Spinal cord (tissue), 10 donors: ENCODE results near the gene TMEM94. TPM values are rescaled to one million over a fixed set of nuclear protein-coding genes. Genes with fewer than 3 reads are reported as not detected.
"Not testable (repeated sequence)": the region's sequence is repeated elsewhere in the genome, so short reads cannot be mapped to it uniquely, and the experiment has no call there.

Experiments
- DNase-seq, 6 donors: peaks; one replicate each; pipeline versions ENCODE4 v3.0.0 to v3.0.0-alpha.2; 2013 to 2015; ENCODE audit warnings: low spot score in 6 of 6, low read depth in 4 of 6
- H3K27ac ChIP-seq: one replicate; pipeline ENCODE4 v1.5.1; 2013; ENCODE audit warnings: low read depth, low read length, control low read depth
- H3K27me3 ChIP-seq: one replicate; pipeline ENCODE4 v1.6.1; 2013; ENCODE audit warnings: low read length; ENCODE audit not compliant: control insufficient read depth, insufficient read depth
- H3K36me3 ChIP-seq: one replicate; pipeline ENCODE4 v1.6.1; 2013; ENCODE audit warnings: low read length; ENCODE audit not compliant: control insufficient read depth, insufficient read depth
- H3K4me1 ChIP-seq: one replicate; pipeline ENCODE4 v1.6.1; 2013; ENCODE audit warnings: low read length; ENCODE audit not compliant: control insufficient read depth, insufficient read depth
- H3K4me3 ChIP-seq: one replicate; pipeline ENCODE4 v1.5.1; 2013; ENCODE audit warnings: low read depth, low read length, control low read depth
- H3K9me3 ChIP-seq: one replicate; pipeline ENCODE4 v1.6.1; 2013; ENCODE audit warnings: low read length; ENCODE audit not compliant: control insufficient read depth, insufficient read depth
- WGBS: methylation state at CpG from one replicate; pipeline ENCODE4 v1.1.5; 2013; ENCODE audit warnings: missing lambda C conversion rate; ENCODE audit not compliant: insufficient coverage; 5-methylcytosine and 5-hydroxymethylcytosine counted together
- polyA plus RNA-seq, 2 donors: library from polyadenylated mRNA; unstranded; fragments of 120-200 nt; gene quantifications; one replicate each; pipeline ENCODE4 v1.2.1, GENCODE V29; 2013; ENCODE audit not compliant: insufficient read length in 2 of 2
- total RNA-seq, 2 donors: library from RNA; depleted of rRNA in 1 of 2; stranded (reverse); fragments of 120-200 nt in 1 of 2; fragments of >200 nt in 1 of 2; gene quantifications; one replicate each; pipeline versions ENCODE4 v1.2.3 to v1.2.4, GENCODE V29; 2013 to 2014
- donor health status: healthy.

TMEM94 gene
- total and polyA plus RNA-seq, 4 donors: 23.2 to 120 (median 82.4) TPM

DNA sequence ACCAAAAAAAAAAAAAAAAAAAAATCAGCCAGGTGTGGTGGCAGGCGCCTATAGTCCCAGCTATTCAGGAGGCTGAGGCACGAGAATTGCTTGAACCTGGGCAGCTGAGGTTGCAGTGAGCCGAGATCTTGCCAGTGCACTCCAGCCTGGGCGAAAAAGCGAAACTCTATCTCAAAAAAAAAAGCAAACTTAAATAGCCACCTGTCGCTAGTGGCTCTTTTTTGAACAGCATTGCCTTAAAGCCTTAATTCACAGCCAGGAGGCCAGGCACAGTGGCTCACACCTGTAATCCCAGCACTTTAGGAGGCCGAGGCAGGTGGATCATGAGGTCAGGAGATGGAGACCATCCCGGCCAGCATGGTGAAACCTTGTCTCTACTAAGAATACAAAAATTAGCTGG is 64.0 kb downstream of the TMEM94 start:
- not testable (repeated sequence) for H3K27ac ChIP-seq, DNase-seq, H3K27me3 ChIP-seq, H3K4me3 ChIP-seq, H3K9me3 ChIP-seq
- WGBS: 96% methylated on average over 6 of the region's 8 CpGs
- H3K4me1 ChIP-seq: peaks cover 25% of the 10 kb centered on the region
- peaks cover 47% of the 10 kb centered on the region for H3K36me3 ChIP-seq

DNA sequence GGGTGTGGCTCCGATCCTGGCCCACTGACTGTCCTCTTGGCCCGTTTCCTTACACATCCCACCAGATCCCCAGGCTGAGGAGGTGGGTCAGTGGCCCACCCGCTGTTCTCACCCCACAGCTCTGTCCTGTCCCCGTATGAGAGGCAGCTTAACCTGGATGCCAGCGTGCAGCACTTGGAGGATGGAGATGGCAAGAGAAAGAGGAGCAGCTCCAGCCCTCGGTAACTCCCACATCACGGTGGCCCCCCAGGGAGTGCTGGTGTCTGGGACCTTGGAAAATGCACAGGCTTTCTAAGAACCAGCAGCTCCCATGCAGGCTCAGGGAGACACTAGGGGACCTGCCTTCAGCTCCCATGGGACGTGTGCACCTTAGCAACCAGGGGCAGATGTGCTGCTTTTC is 64.9 kb downstream of the TMEM94 start:
- Histone ChIP-seq H3K4me1 (peaks cover 23% of the 10 kb centered on the region), H3K27me3 (peaks cover 2% of the 10 kb centered on the region), H3K9me3 (no peaks in the 10 kb centered on the region), H3K4me3 (no peak overlapping the region), H3K27ac (no peak overlapping the region), H3K36me3 (peaks cover 47% of the 10 kb centered on the region)
- DNase-seq: no peak
- 89% methylated on average over 8 of the region's 8 CpGs for WGBS

DNA sequence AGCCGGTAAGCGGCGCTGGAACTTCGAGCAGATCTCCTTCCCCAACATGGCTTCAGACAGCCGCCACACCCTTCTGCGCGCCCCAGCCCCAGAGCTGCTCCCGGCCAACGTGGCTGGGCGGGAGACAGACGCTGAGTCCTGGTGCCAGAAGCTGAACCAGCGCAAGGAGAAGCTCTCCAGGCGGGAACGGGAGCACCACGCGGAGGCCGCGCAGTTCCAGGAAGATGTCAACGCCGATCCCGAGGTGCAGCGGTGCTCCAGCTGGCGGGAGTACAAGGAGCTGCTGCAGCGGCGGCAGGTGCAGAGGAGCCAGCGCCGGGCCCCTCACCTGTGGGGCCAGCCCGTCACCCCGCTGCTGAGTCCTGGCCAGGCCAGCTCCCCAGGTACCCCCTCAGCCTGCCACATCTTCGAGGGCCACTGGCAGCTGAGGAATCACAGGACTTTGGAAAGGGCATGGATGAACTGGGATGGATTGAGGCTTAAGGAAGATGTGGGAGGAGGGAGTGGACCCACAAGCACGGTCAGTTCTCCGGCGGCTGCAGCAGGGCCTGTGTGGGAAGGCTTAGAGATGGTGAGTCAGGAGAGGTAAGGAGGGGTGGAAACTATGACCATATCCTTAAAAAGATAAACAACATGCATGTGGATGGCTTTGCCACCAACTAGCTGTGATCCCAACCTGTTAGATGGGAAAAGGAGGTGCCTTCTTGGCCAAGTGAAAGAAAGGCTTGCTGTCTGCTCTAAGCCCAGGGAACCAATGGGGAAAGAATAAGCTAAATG is 65.7 kb downstream of the TMEM94 start:
- peaks cover 5% of the 10 kb centered on the region for H3K27me3 ChIP-seq
- no peaks in the 10 kb centered on the region for H3K9me3 ChIP-seq
- H3K36me3 ChIP-seq: peaks cover 47% of the 10 kb centered on the region
- 94% methylated on average over 28 of the region's 33 CpGs for WGBS
- no peak for DNase-seq
- H3K4me1 ChIP-seq: peaks cover 23% of the 10 kb centered on the region
- H3K27ac ChIP-seq: no peak overlapping the region
- H3K4me3 ChIP-seq: no peak overlapping the region

DNA sequence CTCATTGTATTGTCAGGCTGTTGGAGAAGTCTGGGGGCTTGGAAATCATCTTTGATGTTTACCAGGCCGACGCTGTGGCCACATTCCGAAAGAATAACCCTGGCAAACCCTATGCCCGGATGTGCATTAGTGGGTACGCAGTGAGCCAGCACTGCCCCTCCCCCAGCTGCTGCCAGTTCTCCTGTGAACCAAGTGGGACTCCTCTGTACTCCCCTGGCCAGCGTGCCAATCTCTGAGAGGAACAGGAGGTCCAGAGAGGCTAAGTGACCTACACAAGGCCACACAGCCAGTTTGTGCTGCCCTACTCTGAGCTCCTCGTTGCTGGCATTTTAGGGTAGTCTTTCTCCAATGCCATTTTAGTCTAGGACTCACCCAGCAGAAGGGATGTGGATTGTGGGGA is 67.2 kb downstream of the TMEM94 start:
- WGBS: 94% methylated on average over 6 of the region's 7 CpGs
- Histone ChIP-seq H3K36me3 (peaks cover 47% of the 10 kb centered on the region), H3K9me3 (no peaks in the 10 kb centered on the region), H3K4me1 (peaks cover 16% of the 10 kb centered on the region), H3K27me3 (peaks cover 5% of the 10 kb centered on the region), H3K4me3 (no peak overlapping the region), H3K27ac (no peak overlapping the region)
- no peak for DNase-seq

DNA sequence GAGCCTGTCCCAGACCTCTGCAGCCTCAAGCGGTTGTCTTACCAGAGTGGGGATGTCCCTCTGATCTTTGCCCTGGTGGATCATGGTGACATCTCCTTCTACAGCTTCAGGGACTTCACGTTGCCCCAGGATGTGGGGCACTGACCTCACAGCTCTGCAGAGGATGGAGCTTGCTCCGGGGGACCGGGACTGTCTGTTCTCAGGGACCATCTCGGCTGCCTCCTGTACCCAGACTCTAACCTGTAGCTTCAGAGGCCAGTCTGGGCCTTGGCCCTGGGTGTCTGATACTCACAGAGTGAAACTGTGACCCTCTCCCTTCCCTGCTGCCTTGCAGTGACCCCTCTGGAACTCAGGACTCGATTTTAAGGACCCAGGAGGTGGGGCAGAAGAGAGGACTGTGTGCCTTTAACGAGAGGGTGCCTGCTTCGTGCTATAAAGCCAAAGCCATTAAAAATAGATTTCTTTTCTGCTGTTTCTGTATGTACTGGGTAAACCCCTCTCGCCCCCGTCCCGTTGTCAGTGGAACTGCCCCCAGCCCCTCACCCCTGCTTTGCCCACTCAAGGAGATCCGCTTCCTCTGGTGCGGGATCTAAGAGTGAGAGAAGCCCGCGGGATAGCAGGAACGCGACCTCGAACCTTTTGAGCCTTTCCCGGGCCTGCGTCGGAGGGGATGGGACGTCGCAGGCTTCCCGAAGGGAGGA is 68.0 kb downstream of the TMEM94 start:
- no peak overlapping the region for H3K27ac ChIP-seq
- 39% methylated on average over 20 of the region's 24 CpGs for WGBS
- DNase-seq: no peak
- H3K27me3 ChIP-seq: peaks cover 5% of the 10 kb centered on the region
- H3K4me1 ChIP-seq: peaks cover 16% of the 10 kb centered on the region
- peak overlapping the region; percentile 50 for H3K4me3 ChIP-seq
- no peaks in the 10 kb centered on the region for H3K9me3 ChIP-seq
- H3K36me3 ChIP-seq: peaks cover 41% of the 10 kb centered on the region

DNA sequence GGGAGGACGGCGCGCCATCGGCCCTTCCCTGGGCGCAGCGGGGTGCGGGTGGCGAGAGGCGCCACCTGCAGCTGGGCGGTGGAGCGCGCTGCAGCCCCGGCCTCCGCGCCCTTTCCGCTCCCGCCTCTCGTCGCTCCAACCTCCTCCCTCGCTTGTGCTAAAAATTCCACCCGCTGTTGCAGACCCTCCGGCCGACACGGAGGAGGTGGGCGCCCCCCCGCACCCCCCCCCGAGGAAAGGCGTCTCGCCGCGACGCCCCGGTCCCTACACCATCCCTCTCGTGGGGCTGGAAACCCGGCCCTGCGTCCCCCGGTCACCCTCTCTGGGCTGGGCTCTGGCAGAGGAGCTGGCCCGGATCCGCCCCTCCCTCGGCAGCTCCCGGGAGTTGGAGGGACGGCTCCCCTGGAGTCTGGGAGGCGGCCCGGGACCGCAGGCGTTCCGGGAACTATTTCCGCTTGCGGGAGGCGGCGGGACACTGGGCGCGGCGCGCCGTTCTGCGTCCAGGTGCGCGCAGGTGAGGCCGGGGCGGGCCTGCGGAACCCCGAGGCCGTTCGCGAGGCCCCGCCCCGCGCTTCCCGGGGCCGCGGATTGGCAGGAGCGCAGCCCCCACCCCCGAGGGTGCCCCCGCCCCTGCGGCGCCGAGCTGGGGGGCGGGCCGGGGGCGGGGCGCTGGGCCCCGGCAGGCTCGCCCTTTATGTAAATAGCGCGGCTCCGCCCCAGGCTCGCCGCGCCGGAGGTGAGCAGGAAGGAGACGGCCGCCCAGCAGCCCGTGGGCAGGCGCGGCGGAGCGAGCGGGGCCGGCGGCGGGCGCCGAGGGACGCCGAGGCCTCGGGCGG is 68.8 kb downstream of the TMEM94 start, which contains the start of gene LLGL2:
Gene LLGL2 (plus strand): TSS at position 728 of the 836 bp plus-strand sequence. CDS start 17,730 bp downstream, outside the sequence.
- H3K27me3 ChIP-seq: peaks cover 5% of the 10 kb centered on the region
- WGBS: 2% methylated on average over 96 of the region's 108 CpGs
- H3K9me3 ChIP-seq: no peaks in the 10 kb centered on the region
- peaks cover 16% of the 10 kb centered on the region for H3K4me1 ChIP-seq
- no peak within 1 kb of the TSS for H3K27ac ChIP-seq
- DNase-seq: peak in 2 of 6 donors; percentile 67 to 77
- H3K36me3 ChIP-seq: peaks cover 34% of the 10 kb centered on the region
- peak within 1 kb of the TSS; percentile 50 for H3K4me3 ChIP-seq

DNA sequence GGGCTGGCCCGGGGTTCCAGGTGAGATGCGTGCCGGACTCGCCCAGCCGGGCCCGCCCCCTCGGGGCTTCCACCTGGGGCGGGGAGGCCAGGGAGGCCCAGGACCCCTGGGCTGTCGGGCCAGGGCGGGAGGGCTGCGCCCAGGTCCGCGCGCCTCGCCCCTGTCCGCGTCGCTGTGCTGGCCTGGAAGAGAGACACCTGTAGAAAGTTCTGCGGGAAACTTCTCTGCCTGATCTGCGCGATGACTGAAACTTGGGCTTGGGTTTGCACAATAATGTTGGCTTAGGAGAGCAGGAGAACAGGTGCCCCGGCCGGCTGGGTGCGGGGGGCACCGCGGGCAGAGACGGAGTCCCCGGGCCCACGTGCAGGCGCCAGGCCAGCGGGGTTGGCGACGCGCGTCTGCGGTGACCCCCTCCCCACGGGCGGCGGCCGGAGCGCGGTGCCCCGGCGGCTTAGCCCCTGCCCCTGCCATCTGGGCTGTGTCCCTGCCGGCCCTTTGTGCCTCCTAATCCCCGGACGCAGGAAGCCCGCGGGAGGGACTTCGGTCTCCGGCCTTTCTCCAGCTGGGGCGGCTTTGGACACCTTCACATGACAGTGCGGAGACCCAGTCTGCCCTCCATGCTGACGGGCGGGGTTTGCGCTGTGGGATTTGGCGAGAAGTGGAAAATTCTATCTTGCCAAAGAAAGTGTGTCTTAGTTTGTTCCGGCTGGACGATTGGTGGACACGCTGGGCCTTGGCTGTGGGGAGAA is 69.5 kb downstream of the TMEM94 start:
- 5% methylated on average over 60 of the region's 60 CpGs for WGBS
- Histone ChIP-seq H3K27ac (no peak overlapping the region), H3K4me1 (peaks cover 17% of the 10 kb centered on the region), H3K36me3 (peaks cover 27% of the 10 kb centered on the region), H3K27me3 (peaks cover 5% of the 10 kb centered on the region), H3K9me3 (no peaks in the 10 kb centered on the region), H3K4me3 (no peak overlapping the region)
- DNase-seq: no peak

DNA sequence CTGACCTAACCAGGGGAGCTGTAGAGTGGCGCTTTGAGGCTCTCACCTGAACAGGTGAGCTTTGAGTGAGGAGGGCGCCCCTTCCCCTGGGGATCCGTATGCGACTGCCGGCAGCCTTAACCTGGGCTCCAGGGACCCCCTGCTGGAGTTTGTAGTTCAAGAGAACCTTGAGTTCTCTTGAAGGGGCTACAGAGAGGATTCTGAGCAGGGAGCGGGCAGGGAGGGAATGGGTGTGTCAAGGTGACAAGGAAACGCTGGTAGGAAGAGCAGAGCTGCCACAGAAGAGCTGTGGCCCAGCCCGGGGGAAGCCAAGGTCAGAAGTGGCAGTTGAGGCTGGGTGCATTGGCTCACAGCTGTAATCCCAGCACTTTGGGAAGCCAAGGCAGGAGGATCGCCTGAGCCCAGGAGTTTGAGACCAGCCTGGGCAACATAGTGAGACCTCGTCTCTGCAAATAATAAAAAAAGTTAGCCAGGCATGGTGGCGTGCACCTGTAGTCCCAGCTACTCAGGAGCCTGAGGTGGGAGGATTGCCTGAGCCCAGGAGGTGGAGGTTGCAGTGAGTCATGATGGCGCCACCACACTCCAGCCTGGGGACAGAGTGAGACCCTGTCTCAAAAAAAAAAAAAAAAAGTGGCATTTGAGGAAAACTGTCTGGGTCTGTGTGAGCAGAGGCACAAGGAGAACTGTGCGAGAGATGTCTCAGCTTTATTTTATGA is 70.3 kb downstream of the TMEM94 start:
- Histone ChIP-seq H3K4me1 (peaks cover 20% of the 10 kb centered on the region), H3K36me3 (peaks cover 20% of the 10 kb centered on the region), H3K9me3 (no peaks in the 10 kb centered on the region), H3K4me3 (no peak overlapping the region), H3K27me3 (peaks cover 5% of the 10 kb centered on the region), H3K27ac (no peak overlapping the region)
- no peak for DNase-seq
- WGBS: 59% methylated on average over 12 of the region's 13 CpGs
